GM23338 (cell line): ENCODE results near the gene CDK5R2. TPM values are rescaled to one million over a fixed set of nuclear protein-coding genes. Genes with fewer than 3 reads are reported as not detected.

Experiments
- ATAC-seq: fragments of 200-7000 bp; cut with Tn5 transposase; 3 replicates; pipeline ENCODE4 v1.9.1; 2020
- DNase-seq: peaks from one replicate; pipeline ENCODE4 v3.0.0-alpha.2; 2015; ENCODE audit warnings: low spot score
- H2AFZ ChIP-seq: fragments of 200-600 bp; sonication (generic); 2 replicates; pipeline ENCODE4 v1.8.0; 2016; ENCODE audit warnings: antibody characterized with exemption, mild to moderate bottlenecking, moderate library complexity
- H3F3A ChIP-seq: fragments of 200-600 bp; sonication (generic); replicated peaks from 2 replicates; pipeline ENCODE4 v1.8.0; 2017; ENCODE audit warnings: antibody characterized with exemption, mixed run types, low read depth
- H3K27ac ChIP-seq: fragments of 200-600 bp; sonication (generic); 2 replicates; pipeline ENCODE4 v1.6.1; 2016; ENCODE audit warnings: low read depth
- H3K27me3 ChIP-seq: fragments of 200-600 bp; sonication (generic); 2 replicates; pipeline ENCODE4 v1.8.0; 2016; ENCODE audit warnings: mild to moderate bottlenecking, mixed run types, moderate library complexity; ENCODE audit not compliant: insufficient read depth
- H3K36me3 ChIP-seq: fragments of 200-600 bp; sonication (generic); 2 replicates; pipeline ENCODE4 v1.8.0; 2016; ENCODE audit warnings: mild to moderate bottlenecking; ENCODE audit not compliant: insufficient read depth
- H3K4me1 ChIP-seq: fragments of 200-600 bp; sonication (generic); 2 replicates; pipeline ENCODE4 v1.8.0; 2016; ENCODE audit warnings: mild to moderate bottlenecking, moderate library complexity; ENCODE audit not compliant: insufficient read depth
- H3K4me2 ChIP-seq: fragments of 200-600 bp; sonication (generic); 2 replicates; pipeline ENCODE4 v1.7.1; 2017; ENCODE audit warnings: mixed run types
- H3K4me3 ChIP-seq: fragments of 200-600 bp; sonication (generic); 2 replicates; pipeline ENCODE4 v1.6.1; 2016; ENCODE audit warnings: mixed run types
- H3K79me2 ChIP-seq: fragments of 200-600 bp; sonication (generic); replicated peaks from 2 replicates; pipeline ENCODE4 v1.8.0; 2017; ENCODE audit warnings: mild to moderate bottlenecking; ENCODE audit not compliant: insufficient read depth
- H3K9me2 ChIP-seq: fragments of 200-600 bp; sonication (generic); 2 replicates; pipeline ENCODE4 v1.8.0; 2017; ENCODE audit not compliant: insufficient read depth
- H4K20me1 ChIP-seq: fragments of 200-600 bp; sonication (generic); replicated peaks from 2 replicates; pipeline ENCODE4 v1.8.0; 2017; ENCODE audit warnings: mild to moderate bottlenecking; ENCODE audit not compliant: insufficient read depth
- H3K27ac Mint-ChIP-seq: 2 replicates; pipeline ENCODE4 v1.8.0; 2020; ENCODE audit warnings: inconsistent platforms, mild to moderate bottlenecking, moderate library complexity, mixed read lengths
- H3K27me3 Mint-ChIP-seq: 3 replicates; pipeline ENCODE4 v1.8.0; 2022; ENCODE audit warnings: low read depth, mild to moderate bottlenecking, moderate library complexity, mixed read lengths, inconsistent platforms; ENCODE audit not compliant: insufficient read depth, poor library complexity
- H3K36me3 Mint-ChIP-seq: 3 replicates; pipeline ENCODE4 v1.8.0; 2021; ENCODE audit warnings: low read depth, mild to moderate bottlenecking, inconsistent platforms, moderate library complexity, mixed read lengths
- H3K4me1 Mint-ChIP-seq: 3 replicates; pipeline ENCODE4 v1.8.0; 2020; ENCODE audit warnings: mild to moderate bottlenecking, inconsistent platforms, mixed read lengths
- H3K4me3 Mint-ChIP-seq: 3 replicates; pipeline ENCODE4 v1.8.0; 2021; ENCODE audit warnings: moderate library complexity, mild to moderate bottlenecking, inconsistent platforms, mixed read lengths
- H3K9me3 Mint-ChIP-seq: 3 replicates; pipeline ENCODE4 v1.8.0; 2020; ENCODE audit warnings: moderate library complexity, mild to moderate bottlenecking, inconsistent platforms, mixed read lengths
- CTCF ChIP-seq, 2 experiments: fragments of 200-600 bp in 1 of 2; sonication (generic) in 1 of 2; conservative IDR thresholded peaks; 2 replicates each; pipeline versions ENCODE4 v1.5.1 to v1.6.1; 2016 to 2017; ENCODE audit warnings: antibody characterized with exemption in 2 of 2, low read depth in 2 of 2, mild to moderate bottlenecking in 2 of 2, moderate library complexity in 1 of 2
- EZH2 ChIP-seq: fragments of 200-600 bp; sonication (generic); IDR thresholded peaks from one replicate; pipeline ENCODE4 v1.8.0; 2017; ENCODE audit warnings: antibody characterized with exemption, mild to moderate bottlenecking, low read depth; ENCODE audit not compliant: unreplicated experiment
- EZH2phosphoT487 ChIP-seq: fragments of 200-600 bp; sonication (generic); IDR thresholded peaks from one replicate; pipeline ENCODE4 v1.8.1; 2018; ENCODE audit warnings: antibody characterized with exemption; ENCODE audit not compliant: unreplicated experiment
- JUNB ChIP-seq: IDR thresholded peaks from one replicate; pipeline ENCODE4 v1.6.1; 2016; ENCODE audit warnings: antibody characterized with exemption; ENCODE audit not compliant: unreplicated experiment
- POLR2AphosphoS5 ChIP-seq: IDR thresholded peaks from 2 replicates; pipeline ENCODE4 v1.6.1; 2016; ENCODE audit warnings: antibody characterized with exemption, low read depth
- STAT1 ChIP-seq: IDR thresholded peaks from one replicate; pipeline ENCODE4 v1.6.1; 2016; ENCODE audit warnings: antibody characterized with exemption; ENCODE audit not compliant: unreplicated experiment
- ZNF114 ChIP-seq: fragments of 250-450 bp; sonication (Bioruptor Pico); IDR thresholded peaks from 2 replicates; pipeline ENCODE4 v1.5.0; 2020; ENCODE audit warnings: mild to moderate bottlenecking, moderate library complexity
- ZNF331 ChIP-seq: fragments of 250-450 bp; sonication (Bioruptor Pico); IDR thresholded peaks from 2 replicates; pipeline ENCODE4 v1.5.0; 2020; ENCODE audit warnings: low read depth, mild to moderate bottlenecking, moderate library complexity
- polyA plus RNA-seq: library from polyadenylated mRNA; unstranded; fragments of >200 nt; fragmentation: Nextera tagmentation; extraction: Ambion mirVana; gene quantifications from 2 replicates; pipeline ENCODE4 v1.2.1, GENCODE V29; 2016
- total RNA-seq: library from RNA; depleted of rRNA; stranded (reverse); fragments of >200 nt; shearing (Covaris generic); gene quantifications from 2 replicates; pipeline ENCODE4 v1.2.3, GENCODE V29; 2014

CDK5R2 gene
- total and polyA plus RNA-seq, 2 experiments from 2014 or later: 0.56 TPM; not detected in 1

GRCh38 chr2:218980735-218981389 lies 21.4 kb downstream of the CDK5R2 start:
- TF ChIP-seq ZNF331 (CRISPR knock-in tag) (no peak), POLR2AphosphoS5 (no peak), EZH2phosphoT487 (peak; percentile 63), STAT1 (no peak), CTCF (conservative IDR thresholded peaks at IDR 0.05; ENCODE audit: low read depth in 2 of 2) (peak in 1 of 2 experiments; percentile 40; a peak in 2 of 4 replicates), JUNB (no peak), EZH2 (peak; percentile 92), ZNF114 (CRISPR knock-in tag) (no peak)
- no peaks in the 10 kb centered on the region for H3K79me2 ChIP-seq
- Mint-ChIP-seq H3K4me1 (peaks cover 17% of the 10 kb centered on the region), H3K27me3 (peaks cover 78% of the 10 kb centered on the region), H3K36me3 (no peaks in the 10 kb centered on the region; the same call in 2 of the 3 replicates), H3K4me3 (peak overlapping the region; percentile 63), H3K27ac (no peak overlapping the region), H3K9me3 (no peaks in the 10 kb centered on the region; the same call in 2 of the 3 replicates)
- H3K4me3 ChIP-seq: peak overlapping the region; percentile 46
- H2AFZ ChIP-seq: peak overlapping the region; percentile 74; the same call in 1 of the 2 replicates
- no peak overlapping the region for H3K27ac ChIP-seq
- no peaks in the 10 kb centered on the region for H3K9me2 ChIP-seq
- peak overlapping the region; percentile 75 for H3K4me2 ChIP-seq
- peaks cover 30% of the 10 kb centered on the region; the same call in 1 of the 2 replicates for H3K4me1 ChIP-seq
- ATAC-seq: no peak
- peaks cover 8% of the 10 kb centered on the region for H4K20me1 ChIP-seq
- 0 out of 2 replicates have a peak, but pooled peaks cover 4% of the 10 kb centered on the region for H3F3A ChIP-seq
- H3K36me3 ChIP-seq: no peaks in the 10 kb centered on the region
- peak; percentile 37 for DNase-seq
- peaks cover 98% of the 10 kb centered on the region for H3K27me3 ChIP-seq

- H2AFZ ChIP-seq: peak overlapping the region; percentile 74; the same call in 1 of the 2 replicates
- H3K4me1 ChIP-seq: peaks cover 33% of the 10 kb centered on the region; the same call in 1 of the 2 replicates
- H3K9me2 ChIP-seq: no peaks in the 10 kb centered on the region
- H3K4me2 ChIP-seq: peak overlapping the region; percentile 75; the same call in 1 of the 2 replicates
- DNase-seq (peak; percentile 67), ATAC-seq (peak; percentile 1)
- Mint-ChIP-seq H3K36me3 (no peaks in the 10 kb centered on the region; the same call in 2 of the 3 replicates), H3K4me3 (peak overlapping the region; percentile 63), H3K27me3 (peaks cover 84% of the 10 kb centered on the region), H3K27ac (no peak overlapping the region), H3K9me3 (peaks cover under 1% of the 10 kb centered on the region; the same call in 1 of the 3 replicates), H3K4me1 (peaks cover 17% of the 10 kb centered on the region)
- H3K79me2 ChIP-seq: no peaks in the 10 kb centered on the region
- H3K27me3 ChIP-seq: peaks cover 98% of the 10 kb centered on the region
- peaks cover 9% of the 10 kb centered on the region for H4K20me1 ChIP-seq
- 0 out of 2 replicates have a peak, but pooled peaks cover 4% of the 10 kb centered on the region for H3F3A ChIP-seq
- no peaks in the 10 kb centered on the region for H3K36me3 ChIP-seq
- TF ChIP-seq POLR2AphosphoS5 (no peak), CTCF (conservative IDR thresholded peaks at IDR 0.05; ENCODE audit: low read depth in 2 of 2) (peak; percentile 40 to 44; a peak in 3 of 4 replicates), EZH2 (peak; percentile 93), EZH2phosphoT487 (peak; percentile 99), ZNF331 (CRISPR knock-in tag) (no peak)
- H3K27ac ChIP-seq: no peak overlapping the region
- peak overlapping the region; percentile 46 for H3K4me3 ChIP-seq
These were observed 22.0 kb downstream of the CDK5R2 start for GRCh38 chr2:218981390-218981880.
